A673 (cell line): ENCODE measurements around the gene TBCEL. TPM values are rescaled to one million over a fixed set of nuclear protein-coding genes. Genes with fewer than 3 reads are reported as not detected.

ENCODE experiments used
- BruUV-seq: library from RNA; stranded (reverse); fragments of 400-500 nt; replicated peaks from 2 replicates; lab custom pipeline; 2021; lab: Mats Ljungman, UMichigan
- CTCF ChIA-PET: fragments of 300-600 bp; sonication (Branson Sonifier 250); formaldehyde crosslinking; loops from one replicate; lab custom pipeline; 2022; ENCODE audit warnings: antibody characterized with exemption; lab: Charles Lee
- POLR2A ChIA-PET: fragments of 300-600 bp; sonication (Branson Sonifier 250); formaldehyde crosslinking; loops from one replicate; lab custom pipeline; 2022; ENCODE audit warnings: antibody characterized with exemption; ENCODE audit not compliant: low non-redundant PET; lab: Charles Lee
- DNase-seq: peaks from one replicate; pipeline ENCODE4 v3.0.0-alpha.2; 2015; ENCODE audit warnings: low spot score
- H3K27ac ChIP-seq: fragments of 200-600 bp; sonication (generic); 2 replicates; pipeline ENCODE4 v1.5.1; 2016; ENCODE audit warnings: mixed run types, low read depth, mild to moderate bottlenecking, mixed read lengths, antibody characterized with exemption, low read length; ENCODE audit not compliant: poor library complexity, severe bottlenecking
- H3K27me3 ChIP-seq: fragments of 200-600 bp; sonication (generic); replicated peaks from 2 replicates; pipeline ENCODE4 v1.6.1; 2017; ENCODE audit warnings: mixed run types, low read depth, mild to moderate bottlenecking, mixed read lengths, antibody characterized with exemption, low read length; ENCODE audit not compliant: insufficient read depth, poor library complexity
- H3K36me3 ChIP-seq: fragments of 200-600 bp; sonication (generic); 2 replicates; pipeline ENCODE4 v1.6.1; 2016; ENCODE audit warnings: mixed run types, mild to moderate bottlenecking, mixed read lengths, antibody characterized with exemption, low read length; ENCODE audit not compliant: insufficient read depth, poor library complexity, severe bottlenecking
- H3K4me1 ChIP-seq: fragments of 200-600 bp; sonication (generic); 2 replicates; pipeline ENCODE4 v1.6.1; 2017; ENCODE audit warnings: mixed run types, mild to moderate bottlenecking, mixed read lengths, antibody characterized with exemption, low read length; ENCODE audit not compliant: insufficient read depth, poor library complexity, severe bottlenecking
- H3K4me3 ChIP-seq: fragments of 200-600 bp; sonication (generic); 2 replicates; pipeline ENCODE4 v1.5.1; 2016; ENCODE audit warnings: low read depth, mixed run types, mild to moderate bottlenecking, mixed read lengths, low read length; ENCODE audit not compliant: poor library complexity, severe bottlenecking
- H3K9me3 ChIP-seq: fragments of 200-600 bp; sonication (generic); 2 replicates; pipeline ENCODE4 v1.6.1; 2016; ENCODE audit warnings: mixed run types, low read depth, mild to moderate bottlenecking, mixed read lengths, antibody characterized with exemption, low read length; ENCODE audit not compliant: poor library complexity, severe bottlenecking
- CTCF ChIP-seq: fragments of 300-800, 200-600 bp; sonication (generic); conservative IDR thresholded peaks from 2 replicates; pipeline ENCODE4 v1.5.1; 2017; ENCODE audit warnings: low read depth, mild to moderate bottlenecking, antibody characterized with exemption, low read length, moderate library complexity, mixed read lengths
- EZH2 ChIP-seq: fragments of 200-600 bp; sonication (generic); IDR thresholded peaks from 2 replicates; pipeline ENCODE4 v1.6.1; 2017; ENCODE audit warnings: borderline replicate concordance, low read depth, mild to moderate bottlenecking, mixed read lengths, antibody characterized with exemption, low read length; ENCODE audit not compliant: poor library complexity, severe bottlenecking
- intact Hi-C: fragments of 100-400 bp; cut with micrococcal nuclease; formaldehyde crosslinking; loops from one replicate; pipeline ENCODE4 v1.10.0; 2022; ENCODE audit not compliant: unreplicated experiment
- total RNA-seq: library from RNA; stranded (reverse); gene quantifications from 2 replicates; pipeline ENCODE4 v1.2.3, GENCODE V29; 2021

TBCEL gene
- total RNA-seq, 1 experiment from 2014 or later = 22.4 TPM

GRCh38 chr11:121129362-121130340 is 105.7 kb downstream of the TBCEL start:
- no peak overlapping the region for H3K27ac ChIP-seq
- POLR2A ChIA-PET = no interaction called here
- intact Hi-C loops = no loop called here
- peaks cover 3% of the 10 kb centered on the region for H3K27me3 ChIP-seq
- no peaks in the 10 kb centered on the region for H3K4me1 ChIP-seq
- no peak overlapping the region for H3K4me3 ChIP-seq
- no peak for DNase-seq
- no peaks in the 10 kb centered on the region for H3K9me3 ChIP-seq
- TF ChIP-seq CTCF (no peak), EZH2 (no peak)
- CTCF ChIA-PET = interaction anchor here (0.5 to 0.7 kb wide), 2 partner anchors 65 to 201 kb away, joined by 3 to 4 read pairs; no protein-coding TSS in a partner anchor
- H3K36me3 ChIP-seq = no peaks in the 10 kb centered on the region
- no TSS peak for BruUV-seq

- ChIA-PET POLR2A (no interaction called here), CTCF (no interaction called here)
- Histone ChIP-seq H3K36me3 (no peaks in the 10 kb centered on the region), H3K4me3 (no peak overlapping the region), H3K9me3 (no peaks in the 10 kb centered on the region), H3K4me1 (no peaks in the 10 kb centered on the region), H3K27me3 (peaks cover 3% of the 10 kb centered on the region), H3K27ac (no peak overlapping the region)
- BruUV-seq = no TSS peak
- TF ChIP-seq CTCF (no peak), EZH2 (no peak)
- DNase-seq = no peak
- intact Hi-C loops = no loop called here
Observed at GRCh38 chr11:121131656-121132055, 107.8 kb downstream of the TBCEL start.

- ChIA-PET POLR2A (interaction anchor here (0.6 kb wide), 1 partner anchor 108 kb away, joined by 3 read pairs; no protein-coding TSS in a partner anchor), CTCF (no interaction called here)
- no peak for DNase-seq
- Histone ChIP-seq H3K4me3 (no peak overlapping the region), H3K27me3 (peaks cover 3% of the 10 kb centered on the region), H3K9me3 (no peaks in the 10 kb centered on the region), H3K4me1 (no peaks in the 10 kb centered on the region), H3K27ac (no peak overlapping the region), H3K36me3 (no peaks in the 10 kb centered on the region)
- intact Hi-C loops = no loop called here
- BruUV-seq = no TSS peak
- TF ChIP-seq EZH2 (no peak), CTCF (no peak)
Observed at GRCh38 chr11:121132211-121132976, 108.5 kb downstream of the TBCEL start.
